Suprapubic skin (tissue), 4 donors: Measurements from ENCODE around the gene KIT. TPM values are rescaled to one million over a fixed set of nuclear protein-coding genes. Genes with fewer than 3 reads are reported as not detected.

Experiments used
- DNase-seq, 2 donors: peaks; one replicate each; pipeline ENCODE4 v3.0.0-alpha.2; 2019; ENCODE audit warnings: low spot score in 2 of 2
- H3K27ac ChIP-seq: fragments of 200-600 bp; sonication (generic); one replicate; pipeline ENCODE4 v1.5.1; 2019
- H3K27me3 ChIP-seq: fragments of 200-600 bp; sonication (generic); one replicate; pipeline ENCODE4 v1.5.1; 2019
- H3K36me3 ChIP-seq: fragments of 200-600 bp; sonication (generic); one replicate; pipeline ENCODE4 v1.5.1; 2019
- H3K4me1 ChIP-seq: fragments of 200-600 bp; sonication (generic); one replicate; pipeline ENCODE4 v1.5.1; 2019
- H3K4me3 ChIP-seq: fragments of 200-600 bp; sonication (generic); one replicate; pipeline ENCODE4 v1.5.1; 2019; ENCODE audit warnings: mild to moderate bottlenecking
- H3K9me3 ChIP-seq: fragments of 200-600 bp; sonication (generic); one replicate; pipeline ENCODE4 v1.5.1; 2019
- EP300 ChIP-seq: sonication (generic); formaldehyde crosslinking; IDR thresholded peaks from one replicate; pipeline ENCODE4 v1.6.1; 2017; ENCODE audit warnings: antibody characterized with exemption
- POLR2A ChIP-seq, 2 donors: fragments of 450-650 bp; IDR thresholded peaks; one replicate each; pipeline ENCODE4 v1.6.1; 2017; ENCODE audit warnings: antibody characterized with exemption in 2 of 2, mild to moderate bottlenecking in 2 of 2, moderate library complexity in 2 of 2
- POLR2AphosphoS5 ChIP-seq, 3 donors: sonication (generic); formaldehyde crosslinking; IDR thresholded peaks; one replicate each; pipeline ENCODE4 v1.6.1; 2017; ENCODE audit warnings: antibody characterized with exemption in 3 of 3
- WGBS: methylation state at CpG from one replicate; pipeline ENCODE4 v1.1.5; 2018; 5-methylcytosine and 5-hydroxymethylcytosine counted together
- total RNA-seq, 4 donors: library from RNA; depleted of rRNA; stranded (reverse); fragments of >200 nt; gene quantifications; one replicate each; pipeline ENCODE4 v1.1.0, GENCODE V29; 2016
- TF ChIP-seq, protein P1 (sequence below), 2 donors: fragments of 200-600 bp in 1 of 2; fragments of 450-650 bp in 1 of 2; sonication (generic) in 1 of 2; IDR thresholded peaks; one replicate each; pipeline ENCODE4 v1.5.1; 2016 to 2019; ENCODE audit warnings: antibody characterized with exemption in 2 of 2, mild to moderate bottlenecking in 1 of 2, moderate library complexity in 1 of 2

KIT gene
- total RNA-seq, 4 donors from 2014 or later = 17.8 to 72.7 (median 56.1) TPM

GRCh38 chr4:54712206-54712605, 54.4 kb downstream of the KIT start:
- H3K4me1 ChIP-seq = no peaks in the 10 kb centered on the region
- H3K4me3 ChIP-seq = no peak overlapping the region
- 67% methylated on average over 2 of the region's 2 CpGs for WGBS
- H3K36me3 ChIP-seq = no peaks in the 10 kb centered on the region
- DNase-seq = no peak
- TF ChIP-seq POLR2AphosphoS5 (IDR thresholded peaks at IDR 0.05) (no peak), POLR2A (IDR thresholded peaks at IDR 0.05) (no peak), EP300 (no peak)
- TF ChIP-seq, protein P1, sequence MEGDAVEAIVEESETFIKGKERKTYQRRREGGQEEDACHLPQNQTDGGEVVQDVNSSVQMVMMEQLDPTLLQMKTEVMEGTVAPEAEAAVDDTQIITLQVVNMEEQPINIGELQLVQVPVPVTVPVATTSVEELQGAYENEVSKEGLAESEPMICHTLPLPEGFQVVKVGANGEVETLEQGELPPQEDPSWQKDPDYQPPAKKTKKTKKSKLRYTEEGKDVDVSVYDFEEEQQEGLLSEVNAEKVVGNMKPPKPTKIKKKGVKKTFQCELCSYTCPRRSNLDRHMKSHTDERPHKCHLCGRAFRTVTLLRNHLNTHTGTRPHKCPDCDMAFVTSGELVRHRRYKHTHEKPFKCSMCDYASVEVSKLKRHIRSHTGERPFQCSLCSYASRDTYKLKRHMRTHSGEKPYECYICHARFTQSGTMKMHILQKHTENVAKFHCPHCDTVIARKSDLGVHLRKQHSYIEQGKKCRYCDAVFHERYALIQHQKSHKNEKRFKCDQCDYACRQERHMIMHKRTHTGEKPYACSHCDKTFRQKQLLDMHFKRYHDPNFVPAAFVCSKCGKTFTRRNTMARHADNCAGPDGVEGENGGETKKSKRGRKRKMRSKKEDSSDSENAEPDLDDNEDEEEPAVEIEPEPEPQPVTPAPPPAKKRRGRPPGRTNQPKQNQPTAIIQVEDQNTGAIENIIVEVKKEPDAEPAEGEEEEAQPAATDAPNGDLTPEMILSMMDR (IDR thresholded peaks at IDR 0.05) = no peak
- H3K27ac ChIP-seq = no peak overlapping the region
- H3K9me3 ChIP-seq = no peaks in the 10 kb centered on the region
- no peaks in the 10 kb centered on the region for H3K27me3 ChIP-seq

DNA sequence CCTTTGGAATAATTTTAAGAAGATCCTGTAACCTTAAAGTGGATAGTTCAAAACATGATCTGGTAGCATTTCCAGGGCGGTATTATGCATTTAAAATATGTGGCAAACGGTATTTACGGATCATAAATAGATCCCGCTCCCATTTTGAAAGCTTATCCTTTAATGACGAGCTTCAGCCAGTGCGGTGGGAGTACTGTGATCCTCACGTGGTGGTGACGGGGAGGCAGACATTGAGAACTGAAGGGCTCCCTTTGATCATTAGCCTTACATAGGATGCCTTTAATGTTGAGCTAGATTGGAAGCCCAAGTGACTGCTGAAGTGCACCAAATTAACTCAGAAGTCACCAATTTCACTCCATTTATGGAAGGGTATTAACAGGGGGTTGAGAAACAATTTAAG, 56.9 kb downstream of the KIT start:
- no peak overlapping the region for H3K4me3 ChIP-seq
- no peaks in the 10 kb centered on the region for H3K9me3 ChIP-seq
- no peak for DNase-seq
- no peak overlapping the region for H3K27ac ChIP-seq
- TF ChIP-seq POLR2AphosphoS5 (IDR thresholded peaks at IDR 0.05) = no peak
- TF ChIP-seq POLR2A (IDR thresholded peaks at IDR 0.05) = no peak
- TF ChIP-seq, protein P1 (IDR thresholded peaks at IDR 0.05) = no peak
- no peak for TF ChIP-seq EP300
- H3K4me1 ChIP-seq = no peaks in the 10 kb centered on the region
- no peaks in the 10 kb centered on the region for H3K27me3 ChIP-seq
- no peaks in the 10 kb centered on the region for H3K36me3 ChIP-seq
- WGBS = 82% methylated on average over 8 of the region's 8 CpGs

- Histone ChIP-seq H3K27me3 (no peaks in the 10 kb centered on the region), H3K9me3 (no peaks in the 10 kb centered on the region), H3K4me3 (no peak overlapping the region), H3K4me1 (no peaks in the 10 kb centered on the region), H3K36me3 (no peaks in the 10 kb centered on the region), H3K27ac (no peak overlapping the region)
- TF ChIP-seq, protein P1 (IDR thresholded peaks at IDR 0.05) = no peak
- no peak for TF ChIP-seq POLR2AphosphoS5 (IDR thresholded peaks at IDR 0.05)
- TF ChIP-seq POLR2A (IDR thresholded peaks at IDR 0.05) = no peak
- WGBS = 82% methylated on average over 5 of the region's 5 CpGs
- no peak for DNase-seq
These were observed 58.8 kb downstream of the KIT start for GRCh38 chr4:54716478-54717065.

GRCh38 chr4:54717694-54718093, 59.9 kb downstream of the KIT start:
- Histone ChIP-seq H3K27ac (no peak overlapping the region), H3K36me3 (no peaks in the 10 kb centered on the region), H3K27me3 (no peaks in the 10 kb centered on the region), H3K9me3 (no peaks in the 10 kb centered on the region), H3K4me3 (no peak overlapping the region), H3K4me1 (no peaks in the 10 kb centered on the region)
- TF ChIP-seq POLR2AphosphoS5 (IDR thresholded peaks at IDR 0.05) (no peak), EP300 (no peak), POLR2A (IDR thresholded peaks at IDR 0.05) (no peak)
- TF ChIP-seq, protein P1 (IDR thresholded peaks at IDR 0.05) = no peak
- DNase-seq = no peak
- 77% methylated on average over 3 of the region's 3 CpGs for WGBS

- no peak for DNase-seq
- no peaks in the 10 kb centered on the region for H3K36me3 ChIP-seq
- no peaks in the 10 kb centered on the region for H3K4me1 ChIP-seq
- no peak overlapping the region for H3K4me3 ChIP-seq
- TF ChIP-seq POLR2A (IDR thresholded peaks at IDR 0.05) (no peak), EP300 (no peak), POLR2AphosphoS5 (IDR thresholded peaks at IDR 0.05) (no peak)
- H3K27ac ChIP-seq = no peak overlapping the region
- WGBS = 55% methylated on average over 3 of the region's 3 CpGs
- H3K27me3 ChIP-seq = no peaks in the 10 kb centered on the region
- H3K9me3 ChIP-seq = no peaks in the 10 kb centered on the region
These were observed 61.6 kb downstream of the KIT start for GRCh38 chr4:54719378-54719777.

DNA sequence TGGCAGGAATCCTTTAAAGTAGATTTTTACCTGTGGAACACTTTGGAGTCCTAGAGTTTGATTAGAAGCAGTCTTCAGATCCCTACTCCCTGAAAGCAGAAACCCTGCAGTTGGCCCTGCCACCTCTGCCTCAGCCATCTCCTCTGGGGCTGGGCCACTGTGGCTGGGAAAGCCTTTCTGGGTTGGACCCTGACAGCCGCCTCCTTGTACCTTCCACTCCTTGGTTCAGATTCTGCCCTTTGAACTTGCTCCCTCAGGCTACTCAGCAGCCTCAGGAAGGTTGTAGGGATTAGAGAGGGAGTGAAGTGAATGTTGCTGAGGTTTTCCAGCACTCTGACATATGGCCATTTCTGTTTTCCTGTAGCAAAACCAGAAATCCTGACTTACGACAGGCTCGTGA, 65.5 kb downstream of the KIT start:
- Histone ChIP-seq H3K4me3 (no peak overlapping the region), H3K4me1 (no peaks in the 10 kb centered on the region), H3K9me3 (no peaks in the 10 kb centered on the region), H3K27ac (no peak overlapping the region), H3K27me3 (no peaks in the 10 kb centered on the region), H3K36me3 (no peaks in the 10 kb centered on the region)
- DNase-seq = no peak
- TF ChIP-seq POLR2A (IDR thresholded peaks at IDR 0.05) (no peak), POLR2AphosphoS5 (IDR thresholded peaks at IDR 0.05) (no peak)
- WGBS = 84% methylated on average over 3 of the region's 3 CpGs
